Activated naive CD8-positive, alpha-beta T cell (primary cell): Measurements from ENCODE around the gene FRMD4A.

Experiments used
- H3K27ac Mint-ChIP-seq: one replicate; pipeline ENCODE4 v1.8.0; 2021; ENCODE audit warnings: mixed read lengths
- H3K27me3 Mint-ChIP-seq: one replicate; pipeline ENCODE4 v1.8.0; 2021; ENCODE audit warnings: mixed read lengths
- H3K36me3 Mint-ChIP-seq: one replicate; pipeline ENCODE4 v1.8.0; 2021; ENCODE audit warnings: mixed read lengths
- H3K4me1 Mint-ChIP-seq: one replicate; pipeline ENCODE4 v1.8.0; 2021; ENCODE audit warnings: low read depth, mixed read lengths
- H3K4me3 Mint-ChIP-seq: one replicate; pipeline ENCODE4 v1.8.0; 2021; ENCODE audit warnings: mild to moderate bottlenecking, mixed read lengths
- H3K9me3 Mint-ChIP-seq: one replicate; pipeline ENCODE4 v1.8.0; 2021; ENCODE audit warnings: low read depth, mixed read lengths

FRMD4A gene

DNA sequence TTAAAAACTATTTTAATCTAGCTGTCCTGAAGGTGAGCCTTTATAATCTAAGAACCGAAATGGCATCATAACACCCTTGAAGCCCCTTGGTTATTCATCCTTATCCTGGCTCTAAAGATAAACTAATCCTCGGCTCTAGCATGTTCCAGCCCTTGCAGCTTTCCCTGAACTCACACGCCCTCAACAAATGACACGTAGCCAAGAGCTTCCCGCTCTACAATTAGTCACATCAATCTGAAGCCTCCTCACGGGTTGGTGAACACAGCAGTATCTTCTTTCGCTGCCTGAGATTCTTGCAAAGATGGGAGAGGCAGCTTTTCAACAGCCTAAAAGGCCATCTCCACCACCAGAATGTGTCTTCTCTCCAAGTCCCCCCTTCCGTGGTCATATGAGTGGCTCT lies 4.1 kb downstream of the FRMD4A start:
- Mint-ChIP-seq H3K27me3 (peaks cover 26% of the 10 kb centered on the region), H3K27ac (no peak overlapping the region), H3K4me3 (no peak overlapping the region), H3K4me1 (no peaks in the 10 kb centered on the region), H3K9me3 (no peaks in the 10 kb centered on the region), H3K36me3 (no peaks in the 10 kb centered on the region)

DNA sequence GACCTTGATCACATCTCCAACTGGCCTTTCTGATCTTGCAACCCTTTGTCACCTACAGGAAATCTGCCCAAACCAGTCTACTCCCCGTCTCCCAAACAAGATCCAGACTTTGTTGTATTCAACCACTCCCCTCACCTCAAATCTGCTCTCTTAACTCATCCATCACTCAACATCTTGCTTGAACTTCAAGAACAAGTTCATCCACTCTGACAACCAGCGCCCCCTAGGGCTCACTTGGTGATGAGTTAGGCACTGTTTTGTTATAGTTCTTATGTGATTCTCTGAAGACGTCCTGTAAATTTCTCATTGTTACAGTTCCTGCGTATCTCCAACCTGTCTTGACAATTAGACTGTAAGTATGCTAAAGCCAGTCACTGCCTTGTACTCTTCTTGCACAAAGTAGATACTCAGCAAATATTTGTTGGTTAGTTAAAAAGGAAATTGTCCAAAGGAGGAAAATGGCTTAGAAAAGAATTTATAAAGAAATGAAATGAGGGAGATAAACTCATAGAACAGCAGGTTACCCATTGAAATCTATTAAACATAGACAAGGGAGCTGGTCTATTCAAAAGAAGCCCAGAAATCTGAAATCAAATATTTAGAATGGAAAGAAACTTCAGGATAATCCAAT lies 5.3 kb downstream of the FRMD4A start:
- H3K27me3 Mint-ChIP-seq, result peaks cover 25% of the 10 kb centered on the region
- H3K27ac Mint-ChIP-seq, result no peak overlapping the region
- no peaks in the 10 kb centered on the region for H3K9me3 Mint-ChIP-seq
- H3K36me3 Mint-ChIP-seq, result no peaks in the 10 kb centered on the region
- H3K4me3 Mint-ChIP-seq, result no peak overlapping the region
- H3K4me1 Mint-ChIP-seq, result no peaks in the 10 kb centered on the region

DNA sequence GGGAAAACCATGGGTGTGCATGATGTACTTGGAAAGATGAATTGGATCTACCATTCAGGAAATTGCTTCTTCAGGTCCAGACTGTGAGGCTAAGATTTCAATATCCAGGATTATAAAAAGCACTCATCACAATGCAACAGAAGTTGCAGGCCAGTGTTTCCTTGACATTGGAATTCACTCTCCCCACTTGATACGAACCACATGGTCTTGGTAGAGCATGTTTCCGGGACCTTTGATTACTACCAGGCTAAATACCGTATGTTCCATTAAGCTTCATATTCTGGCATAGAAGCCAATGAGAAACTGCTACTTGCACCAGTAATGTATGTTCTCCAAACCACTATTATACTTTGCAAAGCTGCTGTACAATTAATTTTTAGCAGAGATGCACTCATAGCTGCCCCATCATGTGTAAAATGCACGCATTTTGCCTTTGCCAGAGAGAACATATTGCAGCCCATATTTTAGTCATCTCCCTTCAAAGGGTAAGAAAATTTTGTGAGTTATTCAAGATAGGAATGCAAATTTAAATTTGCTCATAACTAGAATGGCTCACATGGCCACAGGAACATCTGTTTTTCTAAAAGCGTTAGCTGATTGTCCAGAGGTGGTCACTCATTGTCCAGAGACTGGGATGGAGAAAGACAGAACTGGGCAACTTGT lies 8.1 kb downstream of the FRMD4A start:
- peaks cover 23% of the 10 kb centered on the region for H3K27me3 Mint-ChIP-seq
- no peaks in the 10 kb centered on the region for H3K9me3 Mint-ChIP-seq
- no peaks in the 10 kb centered on the region for H3K4me1 Mint-ChIP-seq
- H3K36me3 Mint-ChIP-seq, result no peaks in the 10 kb centered on the region
- H3K27ac Mint-ChIP-seq, result no peak overlapping the region
- no peak overlapping the region for H3K4me3 Mint-ChIP-seq

- Mint-ChIP-seq H3K36me3 (peaks cover 3% of the 10 kb centered on the region), H3K4me3 (no peak overlapping the region), H3K4me1 (no peaks in the 10 kb centered on the region), H3K27ac (no peak overlapping the region), H3K27me3 (peaks cover 34% of the 10 kb centered on the region), H3K9me3 (no peaks in the 10 kb centered on the region)
These were observed 12.7 kb downstream of the FRMD4A start for GRCh38 chr10:14318007-14318406.

DNA sequence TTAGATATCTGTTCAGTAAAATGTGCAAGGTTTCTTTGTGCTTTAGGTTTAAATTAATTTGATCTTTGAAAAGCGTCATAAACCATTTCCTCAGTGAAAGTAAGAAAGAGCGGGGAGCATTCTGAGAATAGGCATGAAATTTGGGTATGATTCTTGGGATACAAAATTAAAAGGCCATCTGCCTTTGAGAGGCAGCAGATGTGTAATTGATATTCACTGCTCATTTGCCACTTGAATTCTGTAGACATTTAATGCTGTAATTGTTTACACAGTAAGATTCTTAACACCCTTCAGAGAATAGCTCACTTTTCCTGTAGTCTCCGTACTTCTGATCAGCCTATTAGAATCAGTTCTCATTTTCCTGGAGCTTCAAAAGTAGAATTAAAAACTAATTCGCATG lies 18.7 kb downstream of the FRMD4A start:
- no peaks in the 10 kb centered on the region for H3K4me1 Mint-ChIP-seq
- H3K4me3 Mint-ChIP-seq, result no peak overlapping the region
- H3K27me3 Mint-ChIP-seq, result peaks cover 35% of the 10 kb centered on the region
- H3K36me3 Mint-ChIP-seq, result peaks cover under 1% of the 10 kb centered on the region
- H3K9me3 Mint-ChIP-seq, result no peaks in the 10 kb centered on the region
- no peak overlapping the region for H3K27ac Mint-ChIP-seq

GRCh38 chr10:14311206-14311957 lies 19.3 kb downstream of the FRMD4A start:
- Mint-ChIP-seq H3K27me3 (peaks cover 33% of the 10 kb centered on the region), H3K36me3 (no peaks in the 10 kb centered on the region), H3K9me3 (no peaks in the 10 kb centered on the region), H3K4me1 (no peaks in the 10 kb centered on the region), H3K4me3 (no peak overlapping the region), H3K27ac (no peak overlapping the region)

- Mint-ChIP-seq H3K4me1 (no peaks in the 10 kb centered on the region), H3K27ac (no peak overlapping the region), H3K36me3 (no peaks in the 10 kb centered on the region), H3K9me3 (no peaks in the 10 kb centered on the region), H3K27me3 (peaks cover 20% of the 10 kb centered on the region), H3K4me3 (no peak overlapping the region)
These were observed 21.1 kb downstream of the FRMD4A start for GRCh38 chr10:14309593-14309992.

DNA sequence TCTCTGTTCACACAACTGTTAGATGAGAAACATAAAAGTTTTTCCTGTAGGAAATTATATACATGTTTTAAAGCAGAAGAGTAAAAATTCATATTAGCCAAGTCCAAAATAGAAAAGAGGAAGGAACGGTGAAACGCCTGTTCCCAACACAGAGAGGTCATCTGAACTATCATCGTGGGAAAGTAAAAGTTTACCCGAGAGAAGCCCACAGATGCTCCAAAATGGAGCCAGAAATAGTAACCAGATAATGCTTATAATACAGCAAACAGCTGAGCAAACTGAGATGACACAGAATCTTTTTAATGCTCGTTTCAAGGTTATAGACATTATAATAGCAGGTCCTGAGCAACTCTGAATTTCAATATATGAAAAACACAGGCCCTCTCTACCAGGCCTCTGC lies 24.5 kb downstream of the FRMD4A start:
- H3K9me3 Mint-ChIP-seq, result no peaks in the 10 kb centered on the region
- no peaks in the 10 kb centered on the region for H3K36me3 Mint-ChIP-seq
- no peak overlapping the region for H3K4me3 Mint-ChIP-seq
- peaks cover 10% of the 10 kb centered on the region for H3K27me3 Mint-ChIP-seq
- no peak overlapping the region for H3K27ac Mint-ChIP-seq
- H3K4me1 Mint-ChIP-seq, result no peaks in the 10 kb centered on the region

- no peaks in the 10 kb centered on the region for H3K36me3 Mint-ChIP-seq
- no peak overlapping the region for H3K27ac Mint-ChIP-seq
- H3K27me3 Mint-ChIP-seq, result peaks cover 3% of the 10 kb centered on the region
- H3K9me3 Mint-ChIP-seq, result no peaks in the 10 kb centered on the region
- H3K4me1 Mint-ChIP-seq, result no peaks in the 10 kb centered on the region
- H3K4me3 Mint-ChIP-seq, result no peak overlapping the region
These were observed 26.7 kb downstream of the FRMD4A start for GRCh38 chr10:14304046-14304445.

DNA sequence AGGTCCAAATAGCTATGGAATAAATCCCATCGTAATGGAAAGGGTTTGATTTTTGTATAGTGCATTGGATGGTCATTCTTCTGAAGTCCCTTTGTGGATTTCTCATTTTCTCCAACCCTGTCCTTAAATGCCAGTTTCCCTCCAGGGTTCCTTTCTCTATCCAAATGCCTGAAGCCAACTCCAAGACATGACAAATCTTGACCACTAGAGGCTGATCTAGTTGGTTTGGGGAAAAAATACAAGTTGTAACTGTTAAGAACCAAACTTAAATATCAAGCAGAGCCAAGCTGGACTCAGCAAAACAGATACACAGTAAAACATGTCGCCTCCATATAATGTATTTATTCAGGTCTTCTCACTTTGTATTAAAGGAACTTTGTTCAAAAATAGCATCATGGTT lies 28.7 kb downstream of the FRMD4A start:
- no peak overlapping the region for H3K4me3 Mint-ChIP-seq
- no peaks in the 10 kb centered on the region for H3K36me3 Mint-ChIP-seq

DNA sequence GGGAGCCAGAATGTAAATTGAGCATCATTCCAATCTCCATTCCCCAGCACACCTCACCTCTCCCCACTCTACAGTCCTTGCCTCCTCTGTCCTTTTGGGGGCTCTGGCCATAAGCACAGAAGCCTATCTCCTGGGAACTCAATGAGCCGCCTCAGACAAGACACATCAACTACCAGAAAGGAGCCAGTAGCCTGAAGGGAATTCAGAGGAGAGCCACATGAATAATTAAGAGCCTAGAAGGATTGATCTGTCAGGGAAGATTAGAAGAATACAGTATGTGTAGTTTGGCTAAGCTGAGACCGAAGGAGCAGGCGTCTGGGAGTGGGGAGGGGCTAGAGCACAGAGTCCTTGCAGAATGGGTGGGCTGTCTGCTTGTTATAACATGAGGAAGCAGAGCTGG lies 31.2 kb downstream of the FRMD4A start:
- Mint-ChIP-seq H3K36me3 (no peaks in the 10 kb centered on the region), H3K4me3 (no peak overlapping the region), H3K27ac (no peak overlapping the region), H3K9me3 (no peaks in the 10 kb centered on the region), H3K27me3 (peaks cover 7% of the 10 kb centered on the region), H3K4me1 (no peaks in the 10 kb centered on the region)

More for the DNA sequence above, 28.7 kb downstream of the FRMD4A start:
- H3K27me3 Mint-ChIP-seq, result peaks cover 5% of the 10 kb centered on the region
- H3K27ac Mint-ChIP-seq, result no peak overlapping the region
- H3K9me3 Mint-ChIP-seq, result no peaks in the 10 kb centered on the region
- H3K4me1 Mint-ChIP-seq, result no peaks in the 10 kb centered on the region

- H3K9me3 Mint-ChIP-seq, result peaks cover 16% of the 10 kb centered on the region
- no peaks in the 10 kb centered on the region for H3K4me1 Mint-ChIP-seq
- peaks cover 9% of the 10 kb centered on the region for H3K27me3 Mint-ChIP-seq
- H3K4me3 Mint-ChIP-seq, result no peak overlapping the region
- H3K27ac Mint-ChIP-seq, result no peak overlapping the region
- H3K36me3 Mint-ChIP-seq, result peaks cover 8% of the 10 kb centered on the region
These were observed 34.5 kb downstream of the FRMD4A start for GRCh38 chr10:14296065-14296709.

DNA sequence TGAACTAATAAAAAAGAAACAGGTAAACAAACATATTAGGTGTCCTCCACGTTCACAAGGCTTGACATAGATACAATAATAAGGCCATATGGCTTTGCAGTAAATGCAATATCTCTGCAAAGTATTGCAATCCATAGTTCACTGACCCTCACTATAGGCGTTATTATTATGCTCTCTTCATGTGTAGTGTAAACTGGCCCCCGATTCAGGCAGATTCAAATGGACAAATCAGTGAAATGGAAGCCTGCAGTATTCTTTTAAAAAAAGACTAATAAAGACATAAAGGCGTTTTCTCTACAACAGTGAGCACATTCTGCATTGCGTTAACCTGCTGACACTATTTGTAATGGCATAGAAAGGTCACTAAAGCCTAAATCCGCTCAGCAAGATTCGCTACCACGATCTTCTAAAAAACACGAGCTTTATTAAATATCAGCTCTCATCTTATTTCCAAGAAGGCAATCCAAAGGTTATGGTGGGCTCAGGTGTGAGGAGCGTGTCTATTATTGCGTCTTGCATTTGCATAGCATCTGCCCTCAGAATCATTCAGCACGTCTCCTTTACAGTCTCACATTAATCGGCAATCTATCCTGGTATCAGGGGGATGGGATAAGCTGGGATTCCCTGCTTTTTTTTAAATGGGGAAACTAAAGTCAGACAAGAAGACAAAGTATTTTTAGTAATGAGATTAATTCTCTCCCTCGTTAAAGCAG lies 36.2 kb downstream of the FRMD4A start:
- Mint-ChIP-seq H3K27ac (no peak overlapping the region), H3K9me3 (peaks cover 28% of the 10 kb centered on the region), H3K4me1 (no peaks in the 10 kb centered on the region), H3K4me3 (no peak overlapping the region), H3K36me3 (peaks cover 13% of the 10 kb centered on the region), H3K27me3 (peaks cover 11% of the 10 kb centered on the region)

DNA sequence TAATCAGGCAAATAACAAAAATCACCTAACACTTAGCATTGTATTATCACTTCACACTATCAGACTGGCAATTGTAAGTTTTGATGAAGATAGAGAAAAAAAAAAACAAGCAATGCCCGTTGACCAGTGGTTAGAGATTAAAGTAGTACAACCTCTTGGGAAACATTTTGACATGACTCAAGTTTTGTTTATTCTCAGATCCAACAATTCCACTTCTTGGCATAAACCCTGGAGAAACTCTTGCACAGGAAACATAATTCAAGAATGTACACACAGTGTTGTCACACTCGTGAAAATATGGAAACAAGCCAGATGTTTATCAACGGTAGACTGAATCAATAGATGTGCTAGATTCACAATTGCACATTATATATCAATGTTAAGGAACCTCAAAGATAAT lies 37.2 kb downstream of the FRMD4A start:
- no peak overlapping the region for H3K27ac Mint-ChIP-seq
- peaks cover 13% of the 10 kb centered on the region for H3K36me3 Mint-ChIP-seq
- H3K4me3 Mint-ChIP-seq, result no peak overlapping the region
- peaks cover 28% of the 10 kb centered on the region for H3K9me3 Mint-ChIP-seq
- peaks cover 9% of the 10 kb centered on the region for H3K27me3 Mint-ChIP-seq
- no peaks in the 10 kb centered on the region for H3K4me1 Mint-ChIP-seq
